Caco-2 (cell line): ENCODE results near the gene PPARD. TPM values are rescaled to one million over a fixed set of nuclear protein-coding genes. Genes with fewer than 3 reads are reported as not detected.

Source experiments
- BruUV-seq: library from RNA; stranded (reverse); fragments of 400-500 nt; replicated peaks from 2 replicates; lab custom pipeline; 2021; lab: Mats Ljungman, UMichigan
- CTCF ChIA-PET: fragments of 300-600 bp; sonication (Branson Sonifier 250); formaldehyde crosslinking; loops from one replicate; lab custom pipeline; 2022; ENCODE audit warnings: antibody characterized with exemption; lab: Charles Lee
- POLR2A ChIA-PET: fragments of 300-600 bp; sonication (Branson Sonifier 250); formaldehyde crosslinking; loops from one replicate; lab custom pipeline; 2022; ENCODE audit warnings: antibody characterized with exemption; lab: Charles Lee
- DNase-seq, 2 experiments: peaks; one replicate each; pipeline versions ENCODE4 v3.0.0 to v3.0.0-alpha.2; 2020 to 2022
- H3K27me3 ChIP-seq: replicated peaks from 2 replicates; pipeline ENCODE4 v1.6.0; 2011; ENCODE audit warnings: low read length; ENCODE audit not compliant: control insufficient read depth, insufficient read depth
- H3K36me3 ChIP-seq: 2 replicates; pipeline ENCODE4 v1.5.1; 2011; ENCODE audit warnings: low read length; ENCODE audit not compliant: control insufficient read depth, insufficient read depth
- H3K4me1 ChIP-seq: fragments of 250-450 bp; sonication (Bioruptor Pico); 2 replicates; pipeline ENCODE4 v1.5.1; 2020; ENCODE audit warnings: mild to moderate bottlenecking
- H3K4me3 ChIP-seq: 2 replicates; pipeline ENCODE4 v1.5.1; 2011; ENCODE audit warnings: low read depth, mild to moderate bottlenecking, control low read depth, low read length
- H3K9me3 ChIP-seq: fragments of 250-450 bp; sonication (Bioruptor Pico); 2 replicates; pipeline ENCODE4 v1.5.1; 2020; ENCODE audit warnings: mild to moderate bottlenecking, moderate library complexity
- H3K27ac Mint-ChIP-seq: one replicate; pipeline ENCODE4 v1.8.0; 2022; ENCODE audit warnings: mixed read lengths; ENCODE audit not compliant: unreplicated experiment
- H3K27me3 Mint-ChIP-seq: one replicate; pipeline ENCODE4 v1.8.0; 2022; ENCODE audit warnings: mixed read lengths; ENCODE audit not compliant: insufficient read depth, unreplicated experiment
- H3K36me3 Mint-ChIP-seq: one replicate; pipeline ENCODE4 v1.8.0; 2022; ENCODE audit warnings: mild to moderate bottlenecking, mixed read lengths; ENCODE audit not compliant: insufficient read depth, unreplicated experiment
- H3K4me1 Mint-ChIP-seq: one replicate; pipeline ENCODE4 v1.8.0; 2022; ENCODE audit warnings: low read depth, mixed read lengths; ENCODE audit not compliant: unreplicated experiment
- H3K4me3 Mint-ChIP-seq: one replicate; pipeline ENCODE4 v1.8.0; 2022; ENCODE audit warnings: mild to moderate bottlenecking, moderate library complexity, mixed read lengths; ENCODE audit not compliant: unreplicated experiment
- H3K9me3 Mint-ChIP-seq: one replicate; pipeline ENCODE4 v1.8.0; 2022; ENCODE audit warnings: mixed read lengths; ENCODE audit not compliant: unreplicated experiment
- CTCF ChIP-seq, 2 experiments: fragments of 200-600 bp in 1 of 2; IDR thresholded peaks; 1 replicate in 1 of 2; 2 replicates in 1 of 2; pipeline versions ENCODE4 v1.5.1 to v1.8.0; 2011 to 2022; ENCODE audit warnings: antibody characterized with exemption in 1 of 2, control low read depth in 1 of 2, inconsistent platforms in 1 of 2, low read depth in 1 of 2, low read length in 1 of 2, mild to moderate bottlenecking in 1 of 2, moderate library complexity in 1 of 2; ENCODE audit not compliant: insufficient read depth in 1 of 2, severe bottlenecking in 1 of 2, unreplicated experiment in 1 of 2
- intact Hi-C: fragments of 100-400 bp; cut with micrococcal nuclease; formaldehyde crosslinking; loops from one replicate; pipeline ENCODE4 v1.10.0; 2022; ENCODE audit not compliant: unreplicated experiment
- total RNA-seq: library from RNA; stranded (reverse); gene quantifications from 2 replicates; pipeline ENCODE4 v1.2.3, GENCODE V29; 2022

PPARD gene
- total RNA-seq, 1 experiment from 2014 or later: 11.3 TPM

- peaks cover 8% of the 10 kb centered on the region for H3K36me3 ChIP-seq
- H3K4me1 Mint-ChIP-seq: peaks cover 19% of the 10 kb centered on the region
- no peak overlapping the region for H3K4me3 Mint-ChIP-seq
- TF ChIP-seq CTCF (IDR thresholded peaks at IDR 0.05; ENCODE audit: insufficient read depth in 1 of 2, low read depth in 1 of 2, low read length in 1 of 2, severe bottlenecking in 1 of 2, unreplicated experiment in 1 of 2): no peak
- no peaks in the 10 kb centered on the region for H3K27me3 Mint-ChIP-seq
- no peak overlapping the region for H3K4me3 ChIP-seq
- no peaks in the 10 kb centered on the region for H3K9me3 ChIP-seq
- DNase-seq: no peak
- ChIA-PET POLR2A (interaction anchor here (0.6 to 3.4 kb wide), 4 partner anchors 23 to 802 kb away, joined by 3 to 18 read pairs (median 5); partner anchors contain the start of gene TEAD3), CTCF (interaction anchor here (0.6 kb wide), 1 partner anchor 21 kb away, joined by 9 read pairs; no protein-coding TSS in a partner anchor)
- H3K27me3 ChIP-seq: no peaks in the 10 kb centered on the region
- no TSS peak for BruUV-seq
- H3K27ac Mint-ChIP-seq: peak overlapping the region; percentile 53
- H3K4me1 ChIP-seq: peaks cover 28% of the 10 kb centered on the region
- no peaks in the 10 kb centered on the region for H3K9me3 Mint-ChIP-seq
- intact Hi-C loops: no loop called here
- peaks cover 100% of the 10 kb centered on the region for H3K36me3 Mint-ChIP-seq
Measured at GRCh38 chr6:35473850-35474130, 131.4 kb downstream of the PPARD start.

- no TSS peak for BruUV-seq
- no peaks in the 10 kb centered on the region for H3K9me3 Mint-ChIP-seq
- Histone ChIP-seq H3K27me3 (no peaks in the 10 kb centered on the region), H3K9me3 (no peaks in the 10 kb centered on the region), H3K36me3 (peaks cover 6% of the 10 kb centered on the region), H3K4me1 (peaks cover 28% of the 10 kb centered on the region), H3K4me3 (no peak overlapping the region)
- H3K27me3 Mint-ChIP-seq: no peaks in the 10 kb centered on the region
- ChIA-PET CTCF (interaction anchor here (0.6 kb wide), 1 partner anchor 20 kb away, joined by 9 read pairs; no protein-coding TSS in a partner anchor), POLR2A (interaction anchor here (0.6 to 3.4 kb wide), 4 partner anchors 23 to 802 kb away, joined by 3 to 18 read pairs (median 5); partner anchors contain the start of gene TEAD3)
- H3K36me3 Mint-ChIP-seq: peaks cover 100% of the 10 kb centered on the region
- H3K27ac Mint-ChIP-seq: peak overlapping the region; percentile 53
- H3K4me1 Mint-ChIP-seq: peaks cover 19% of the 10 kb centered on the region
- H3K4me3 Mint-ChIP-seq: no peak overlapping the region
- intact Hi-C loops: no loop called here
- no peak for TF ChIP-seq CTCF (IDR thresholded peaks at IDR 0.05; ENCODE audit: insufficient read depth in 1 of 2, low read depth in 1 of 2, low read length in 1 of 2, severe bottlenecking in 1 of 2, unreplicated experiment in 1 of 2)
- no peak for DNase-seq
Measured at GRCh38 chr6:35474131-35474941, 132.0 kb downstream of the PPARD start.

- H3K4me1 ChIP-seq: peaks cover 24% of the 10 kb centered on the region
- intact Hi-C loops: no loop called here
- H3K9me3 ChIP-seq: no peaks in the 10 kb centered on the region
- Mint-ChIP-seq H3K27me3 (no peaks in the 10 kb centered on the region), H3K4me1 (peaks cover 16% of the 10 kb centered on the region), H3K9me3 (no peaks in the 10 kb centered on the region), H3K4me3 (no peak overlapping the region), H3K36me3 (peaks cover 100% of the 10 kb centered on the region), H3K27ac (peak overlapping the region; percentile 53)
- POLR2A ChIA-PET: no interaction called here
- TSS peak; percentile 12 for BruUV-seq
- DNase-seq: no peak
- CTCF ChIA-PET: no interaction called here
- no peak overlapping the region for H3K4me3 ChIP-seq
- H3K27me3 ChIP-seq: no peaks in the 10 kb centered on the region
- peaks cover 2% of the 10 kb centered on the region for H3K36me3 ChIP-seq
- no peak for TF ChIP-seq CTCF (IDR thresholded peaks at IDR 0.05; ENCODE audit: insufficient read depth in 1 of 2, low read depth in 1 of 2, low read length in 1 of 2, severe bottlenecking in 1 of 2, unreplicated experiment in 1 of 2)
Measured at GRCh38 chr6:35474942-35475570, 132.7 kb downstream of the PPARD start.
